Spleen (tissue), 11 donors: ENCODE results near the gene TRIOBP. TPM values are rescaled to one million over a fixed set of nuclear protein-coding genes. Genes with fewer than 3 reads are reported as not detected.

ENCODE experiments used
- DNase-seq: peaks from one replicate; pipeline ENCODE4 v3.0.0-alpha.2; 2020
- H3K27ac ChIP-seq, 8 donors: fragments of 200-600 bp; sonication (generic) in 7 of 8; 1 replicate in 4 of 8; 2 replicates in 4 of 8; pipeline versions ENCODE4 v1.5.0 to v1.8.0; 2016 to 2021; ENCODE audit warnings: inconsistent platforms in 4 of 8, mild to moderate bottlenecking in 4 of 8, moderate library complexity in 1 of 8
- H3K27me3 ChIP-seq, 7 donors: fragments of 200-600 bp; sonication (generic) in 6 of 7; replicated peaks in 1 of 7; 1 replicate in 4 of 7; 2 replicates in 3 of 7; pipeline versions ENCODE4 v1.5.0 to v1.8.0; 2016 to 2021; ENCODE audit warnings: inconsistent platforms in 3 of 7, mild to moderate bottlenecking in 1 of 7
- H3K36me3 ChIP-seq, 6 donors: fragments of 200-600 bp; sonication (generic) in 5 of 6; 1 replicate in 4 of 6; 2 replicates in 2 of 6; pipeline versions ENCODE4 v1.5.0 to v1.8.0; 2016 to 2021; ENCODE audit warnings: inconsistent platforms in 2 of 6
- H3K4me1 ChIP-seq, 6 donors: fragments of 200-600 bp; sonication (generic) in 5 of 6; 1 replicate in 3 of 6; 2 replicates in 3 of 6; pipeline versions ENCODE4 v1.5.0 to v1.8.0; 2016 to 2021; ENCODE audit warnings: inconsistent platforms in 3 of 6
- H3K4me3 ChIP-seq, 8 donors: fragments of 200-600 bp; sonication (generic) in 7 of 8; 1 replicate in 4 of 8; 2 replicates in 4 of 8; pipeline versions ENCODE4 v1.5.0 to v1.8.0; 2016 to 2021; ENCODE audit warnings: inconsistent platforms in 4 of 8, mild to moderate bottlenecking in 4 of 8, moderate library complexity in 2 of 8
- H3K9me3 ChIP-seq, 8 donors: fragments of 200-600 bp; sonication (generic) in 7 of 8; 1 replicate in 4 of 8; 2 replicates in 4 of 8; pipeline versions ENCODE4 v1.5.0 to v1.8.0; 2016 to 2021; ENCODE audit warnings: inconsistent platforms in 4 of 8
- CTCF ChIP-seq, 11 experiments: fragments of 200-600 bp in 7 of 11; fragments of 450-650 bp in 4 of 11; sonication (generic) in 4 of 11; IDR thresholded peaks in 8 of 11; conservative IDR thresholded peaks in 3 of 11; 1 replicate in 7 of 11; 2 replicates in 4 of 11; pipeline versions ENCODE4 v1.4.0 to v1.8.0; 2016 to 2021; ENCODE audit warnings: antibody characterized with exemption in 11 of 11, inconsistent platforms in 4 of 11, mild to moderate bottlenecking in 1 of 11
- POLR2A ChIP-seq, 3 donors: fragments of 450-650 bp; IDR thresholded peaks; one replicate each; pipeline ENCODE4 v1.5.1; 2017; ENCODE audit warnings: antibody characterized with exemption in 3 of 3, mild to moderate bottlenecking in 1 of 3
- POLR2AphosphoS5 ChIP-seq, 3 donors: sonication (generic); formaldehyde crosslinking; IDR thresholded peaks; one replicate each; pipeline ENCODE4 v1.5.1; 2017; ENCODE audit warnings: antibody characterized with exemption in 3 of 3
- WGBS, 5 donors: extraction: QIAGEN DNeasy Blood & Tissue Kit in 3 of 5; methylation state at CpG; one replicate each; pipeline versions ENCODE4 v1.1.5 to v1.1.7; 2013 to 2018; 5-methylcytosine and 5-hydroxymethylcytosine counted together
- intact Hi-C: fragments of 100-400 bp; cut with DNase I; formaldehyde crosslinking; loops from one replicate; pipeline ENCODE4 v1.15.0; 2023; ENCODE audit warnings: low total_unique reads
- polyA plus RNA-seq, 3 donors: library from polyadenylated mRNA; stranded (reverse); fragments of 200-250 nt; gene quantifications; one replicate each; pipeline ENCODE4 v1.2.1, GENCODE V29; 2013
- total RNA-seq, 7 donors: library from RNA; depleted of rRNA in 3 of 7; stranded (reverse); fragments of >200 nt in 3 of 7; fragmentation: NEBNext Ultra II Directional in 4 of 7; extraction: Animal tissue kit (Norgen Biotek cat#: 25700) in 4 of 7; gene quantifications; one replicate each; pipeline versions ENCODE4 v1.1.0 to v1.2.1, GENCODE V29; 2016 to 2021
- donor health status: healthy with polysubstance abuse.
- donor health status: DM: no; HTN: no; CAD: no; lungs with moderate emphysema.
- donor health status: DM: no; HTN: no; CAD: no.
- donor health status: Bipolar disorder and iron deficiency.
- donor health status: healthy.
- donor health status: DM: no; HTN: no; CAD: no.
- donor health status: DM: yes; HTN: yes; CAD: no.

The TRIOBP gene
- total and polyA plus RNA-seq, 10 donors, result 24.6 to 151 (median 103) TPM

GRCh38 chr22:37768273-37768672 is 71.4 kb downstream of the TRIOBP start:
- Histone ChIP-seq H3K4me1 (peaks cover 0 to 25% (median under 1%) of the 10 kb centered on the region in 6 donors), H3K36me3 (peaks cover 0 to 100% (median 79%) of the 10 kb centered on the region in 6 donors), H3K4me3 (no peak overlapping the region), H3K27me3 (no peaks in the 10 kb centered on the region), H3K27ac (no peak overlapping the region), H3K9me3 (no peaks in the 10 kb centered on the region)
- intact Hi-C loops, result no loop called here
- no peak for TF ChIP-seq POLR2A (IDR thresholded peaks at IDR 0.05)
- peak in 3 of 11 experiments; percentile 16 to 27 (median 23) for TF ChIP-seq CTCF (IDR thresholded peaks at IDR 0.05 in 8 of 11, conservative IDR thresholded peaks at IDR 0.05 in 3 of 11)
- 95 to 100% (median 96%) methylated on average over 3 of the region's 3 CpGs for WGBS, 5 donors
- DNase-seq, result no peak

GRCh38 chr22:37769056-37769455 is 72.2 kb downstream of the TRIOBP start:
- peaks cover 0 to 27% (median 3%) of the 10 kb centered on the region in 6 donors for H3K4me1 ChIP-seq
- no peak for DNase-seq
- H3K4me3 ChIP-seq, result no peak overlapping the region
- intact Hi-C loops, result no loop called here
- no peak overlapping the region for H3K27ac ChIP-seq
- TF ChIP-seq POLR2A (IDR thresholded peaks at IDR 0.05) (no peak), POLR2AphosphoS5 (IDR thresholded peaks at IDR 0.05) (peak in 1 of 3 donors; percentile 60)
- H3K9me3 ChIP-seq, result no peaks in the 10 kb centered on the region
- H3K27me3 ChIP-seq, result no peaks in the 10 kb centered on the region
- WGBS, 5 donors, result 97 to 100% (median 97%) methylated on average over 16 to 24 of the region's 24 CpGs
- H3K36me3 ChIP-seq, result peaks cover 0 to 100% (median 75%) of the 10 kb centered on the region in 6 donors

- TF ChIP-seq POLR2AphosphoS5 (IDR thresholded peaks at IDR 0.05) (no peak), CTCF (IDR thresholded peaks at IDR 0.05 in 8 of 11, conservative IDR thresholded peaks at IDR 0.05 in 3 of 11) (no peak), POLR2A (IDR thresholded peaks at IDR 0.05) (no peak)
- Histone ChIP-seq H3K9me3 (no peaks in the 10 kb centered on the region), H3K27ac (no peak overlapping the region), H3K27me3 (no peaks in the 10 kb centered on the region), H3K4me1 (peaks cover 0 to 40% (median 12%) of the 10 kb centered on the region in 6 donors), H3K36me3 (peaks cover 0 to 100% (median 63%) of the 10 kb centered on the region in 6 donors), H3K4me3 (no peak overlapping the region)
- DNase-seq, result no peak
- intact Hi-C loops, result no loop called here
- 63 to 73% (median 68%) methylated on average over 4 of the region's 4 CpGs for WGBS, 5 donors
These were observed 74.2 kb downstream of the TRIOBP start for GRCh38 chr22:37771081-37771480.

- DNase-seq, result no peak
- WGBS, 5 donors, result 76 to 91% (median 81%) methylated on average over 12 to 17 of the region's 17 CpGs
- peaks cover 0 to 92% (median 59%) of the 10 kb centered on the region in 6 donors for H3K36me3 ChIP-seq
These were observed 75.0 kb downstream of the TRIOBP start for GRCh38 chr22:37771702-37772427.

More at GRCh38 chr22:37771702-37772427, 75.0 kb downstream of the TRIOBP start:
- Histone ChIP-seq H3K4me1 (peaks cover 0 to 42% (median 12%) of the 10 kb centered on the region in 6 donors), H3K9me3 (no peaks in the 10 kb centered on the region), H3K27ac (peak overlapping the region in 2 of 8 donors; percentile 17 to 27), H3K4me3 (no peak overlapping the region), H3K27me3 (no peaks in the 10 kb centered on the region)
- intact Hi-C loops, result no loop called here
- TF ChIP-seq POLR2AphosphoS5 (IDR thresholded peaks at IDR 0.05), result no peak
- no peak for TF ChIP-seq POLR2A (IDR thresholded peaks at IDR 0.05)
- TF ChIP-seq CTCF (IDR thresholded peaks at IDR 0.05 in 8 of 11, conservative IDR thresholded peaks at IDR 0.05 in 3 of 11), result no peak
